HEK293T (cell line): Measurements from ENCODE around the gene MID1.

ENCODE experiments used
- CTCF ChIA-PET: fragments of 350-600 bp; formaldehyde crosslinking; extraction: SDS; loops from one replicate; lab custom pipeline; 2021; ENCODE audit warnings: antibody characterized with exemption, inconsistent platforms; lab: Yijun Ruan, JAX
- POLR2A ChIA-PET: fragments of 350-600 bp; formaldehyde crosslinking; extraction: SDS; loops from one replicate; lab custom pipeline; 2020; ENCODE audit warnings: antibody characterized with exemption, inconsistent platforms; lab: Yijun Ruan, JAX
- DNase-seq: peaks from one replicate; pipeline ENCODE4 v3.0.0; 2012; ENCODE audit warnings: mixed read lengths; ENCODE audit errors: extremely low spot score
- ARNT ChIP-seq: fragments of 450-650 bp; IDR thresholded peaks from 2 replicates; pipeline ENCODE4 v1.6.1; 2017; ENCODE audit warnings: mild to moderate bottlenecking
- BHLHE40 ChIP-seq: fragments of 450-650 bp; IDR thresholded peaks from 2 replicates; pipeline ENCODE4 v1.6.1; 2016; ENCODE audit warnings: mild to moderate bottlenecking, moderate library complexity, borderline replicate concordance
- CTBP1 ChIP-seq: fragments of 450-650 bp; IDR thresholded peaks from 2 replicates; pipeline ENCODE4 v1.6.1; 2016; ENCODE audit warnings: borderline replicate concordance
- ELF4 ChIP-seq: fragments of 450-650 bp; IDR thresholded peaks from 2 replicates; pipeline ENCODE4 v1.6.1; 2017; ENCODE audit warnings: antibody characterized with exemption
- FOXA1 ChIP-seq: fragments of 450-650 bp; IDR thresholded peaks from 2 replicates; pipeline ENCODE4 v1.6.1; 2016; ENCODE audit warnings: mild to moderate bottlenecking
- FOXK2 ChIP-seq: fragments of 450-650 bp; IDR thresholded peaks from 2 replicates; pipeline ENCODE4 v1.6.1; 2016; ENCODE audit warnings: mild to moderate bottlenecking
- FOXM1 ChIP-seq: fragments of 450-650 bp; IDR thresholded peaks from 2 replicates; pipeline ENCODE4 v1.6.1; 2017; ENCODE audit warnings: mild to moderate bottlenecking, borderline replicate concordance
- HDGF ChIP-seq: fragments of 450-650 bp; IDR thresholded peaks from 2 replicates; pipeline ENCODE4 v1.6.1; 2017; ENCODE audit warnings: antibody characterized with exemption, borderline replicate concordance
- L3MBTL2 ChIP-seq: fragments of 450-650 bp; conservative IDR thresholded peaks from 2 replicates; pipeline ENCODE4 v1.6.1; 2016; ENCODE audit warnings: mild to moderate bottlenecking
- LEF1 ChIP-seq: fragments of 450-650 bp; IDR thresholded peaks from 2 replicates; pipeline ENCODE4 v1.6.1; 2017; ENCODE audit warnings: mild to moderate bottlenecking, borderline replicate concordance
- NFRKB ChIP-seq: fragments of 450-650 bp; IDR thresholded peaks from 2 replicates; pipeline ENCODE4 v1.6.1; 2016; ENCODE audit warnings: mild to moderate bottlenecking, moderate library complexity
- PKNOX1 ChIP-seq: fragments of 450-650 bp; IDR thresholded peaks from 2 replicates; pipeline ENCODE4 v1.6.1; 2016
- SP1 ChIP-seq: fragments of 450-650 bp; IDR thresholded peaks from 2 replicates; pipeline ENCODE4 v1.6.1; 2017
- SUZ12 ChIP-seq: fragments of 450-650 bp; IDR thresholded peaks from 2 replicates; pipeline ENCODE4 v1.6.1; 2016; ENCODE audit warnings: mild to moderate bottlenecking
- TARDBP ChIP-seq: fragments of 450-650 bp; IDR thresholded peaks from 2 replicates; pipeline ENCODE4 v1.6.1; 2016
- ZNF384 ChIP-seq: fragments of 450-650 bp; IDR thresholded peaks from 2 replicates; pipeline ENCODE4 v1.6.1; 2016

Gene MID1

GRCh38 chrX:10653302-10653701, 32.9 kb upstream of the MID1 start:
- POLR2A ChIA-PET, result no interaction called here
- DNase-seq, result no peak
- TF ChIP-seq ZNF384, result no peak
- no peak for TF ChIP-seq LEF1
- TF ChIP-seq HDGF, result no peak
- TF ChIP-seq ELF4, result no peak
- no peak for TF ChIP-seq SUZ12
- TF ChIP-seq ARNT, result no peak
- TF ChIP-seq PKNOX1, result no peak
- no peak for TF ChIP-seq L3MBTL2
- TF ChIP-seq TARDBP, result no peak
- TF ChIP-seq CTBP1, result no peak
- TF ChIP-seq FOXM1, result no peak
- TF ChIP-seq SP1, result no peak
- TF ChIP-seq NFRKB, result no peak
- TF ChIP-seq BHLHE40, result no peak
- no peak for TF ChIP-seq FOXK2
- TF ChIP-seq FOXA1, result no peak
- CTCF ChIA-PET, result no interaction called here

- DNase-seq, result no peak
- POLR2A ChIA-PET, result interaction anchor here (1.3 kb wide), 1 partner anchor 30 kb away, joined by 3 read pairs; no protein-coding TSS in a partner anchor
- TF ChIP-seq SP1 (no peak), FOXA1 (no peak)
- CTCF ChIA-PET, result interaction anchor here (0.5 to 1.1 kb wide), 2 partner anchors 459 to 1029 kb away, joined by 3 to 5 read pairs; no protein-coding TSS in a partner anchor
These were observed 28.9 kb upstream of the MID1 start for GRCh38 chrX:10649265-10649664.

- DNase-seq, result peak; percentile 57
- POLR2A ChIA-PET, result interaction anchor here (0.6 to 1.3 kb wide), 3 partner anchors 29 to 76 kb away, joined by 3 to 4 read pairs (median 3); no protein-coding TSS in a partner anchor
- TF ChIP-seq FOXM1 (no peak), L3MBTL2 (peak; percentile 64)
- CTCF ChIA-PET, result interaction anchor here (1.1 kb wide), 1 partner anchor 458 kb away, joined by 5 read pairs; no protein-coding TSS in a partner anchor
These were observed 28.2 kb upstream of the MID1 start for GRCh38 chrX:10648614-10649013.

- no peak for TF ChIP-seq ELF4
- no peak for TF ChIP-seq SUZ12
- no peak for TF ChIP-seq FOXA1
- TF ChIP-seq ZNF384, result no peak
- no peak for TF ChIP-seq FOXM1
- TF ChIP-seq ARNT, result no peak
- TF ChIP-seq BHLHE40, result no peak
- no peak for TF ChIP-seq HDGF
- TF ChIP-seq PKNOX1, result no peak
- no peak for TF ChIP-seq L3MBTL2
- no peak for TF ChIP-seq LEF1
- no peak for TF ChIP-seq FOXK2
- TF ChIP-seq CTBP1, result no peak
- ChIA-PET POLR2A (interaction anchor here (1.0 kb wide), 1 partner anchor 17 kb away, joined by 4 read pairs; the partner anchor contains the start of gene MID1), CTCF (interaction anchor here (0.6 to 2.2 kb wide), 5 partner anchors 17 to 446 kb away, joined by 3 to 18 read pairs (median 4); partner anchors contain the start of gene MID1)
- DNase-seq, result no peak
These were observed 16.5 kb upstream of the MID1 start for GRCh38 chrX:10636851-10637250.

- POLR2A ChIA-PET, result interaction anchor here (1.0 kb wide), 1 partner anchor 16 kb away, joined by 4 read pairs; the partner anchor contains the start of gene MID1
- CTCF ChIA-PET, result interaction anchor here (0.6 to 2.2 kb wide), 5 partner anchors 17 to 446 kb away, joined by 3 to 18 read pairs (median 3); partner anchors contain the start of gene MID1
- DNase-seq, result peak; percentile 48
- no peak for TF ChIP-seq ELF4
- no peak for TF ChIP-seq PKNOX1
- no peak for TF ChIP-seq SUZ12
- no peak for TF ChIP-seq NFRKB
- no peak for TF ChIP-seq FOXK2
- no peak for TF ChIP-seq TARDBP
- no peak for TF ChIP-seq BHLHE40
- TF ChIP-seq CTBP1, result no peak
- TF ChIP-seq HDGF, result no peak
- no peak for TF ChIP-seq LEF1
- no peak for TF ChIP-seq SP1
- TF ChIP-seq FOXA1, result no peak
- TF ChIP-seq ZNF384, result no peak
- TF ChIP-seq FOXM1, result no peak
- TF ChIP-seq L3MBTL2, result no peak
- TF ChIP-seq ARNT, result no peak
These were observed 16.0 kb upstream of the MID1 start for GRCh38 chrX:10636337-10636736.

GRCh38 chrX:10634392-10635161, 14.2 kb upstream of the MID1 start:
- TF ChIP-seq BHLHE40, result no peak
- no peak for TF ChIP-seq ELF4
- TF ChIP-seq NFRKB, result no peak
- TF ChIP-seq LEF1, result no peak
- no peak for TF ChIP-seq FOXK2
- TF ChIP-seq L3MBTL2, result no peak
- TF ChIP-seq ARNT, result no peak
- TF ChIP-seq CTBP1, result no peak
- no peak for TF ChIP-seq SP1
- no peak for TF ChIP-seq HDGF
- no peak for TF ChIP-seq PKNOX1
- TF ChIP-seq FOXA1, result no peak
- TF ChIP-seq FOXM1, result no peak
- no peak for TF ChIP-seq ZNF384
- TF ChIP-seq SUZ12, result no peak
- no peak for TF ChIP-seq TARDBP
- DNase-seq, result no peak
- CTCF ChIA-PET, result no interaction called here
- POLR2A ChIA-PET, result interaction anchor here (1.0 to 1.2 kb wide), 2 partner anchors 15 to 16 kb away, joined by 4 to 5 read pairs; partner anchors contain the start of gene MID1
